SU-DHL-6 (cell line): ENCODE measurements around the gene SLC28A3.

Experiments used
- CTCF ChIP-seq: fragments of 200-600 bp; sonication (generic); IDR thresholded peaks from one replicate; pipeline ENCODE4 v1.5.1; 2017; ENCODE audit warnings: antibody characterized with exemption, mild to moderate bottlenecking, low read length, moderate library complexity; ENCODE audit not compliant: insufficient read depth, poor library complexity, severe bottlenecking
- EZH2phosphoT487 ChIP-seq: fragments of 200-600 bp; sonication (generic), shearing (Covaris generic); conservative IDR thresholded peaks from 2 replicates; pipeline ENCODE4 v1.6.1; 2018; ENCODE audit warnings: mild to moderate bottlenecking, antibody characterized with exemption, low read length, moderate library complexity, mixed read lengths

- TF ChIP-seq CTCF (no peak), EZH2phosphoT487 (no peak)
Observed at GRCh38 chr9:84300271-84300670, 40.3 kb downstream of the SLC28A3 start.
